HG03558 (cell line): ENCODE measurements around the gene C22orf23.
"Not testable (repeated sequence)": the region's sequence is repeated elsewhere in the genome, so short reads cannot be mapped to it uniquely, and the experiment has no call there.

Experiments used
- ATAC-seq: cut with Tn5 transposase; IDR thresholded peaks from one replicate; pipeline ENCODE4 v1.9.1; 2021; ENCODE audit warnings: moderate number of reproducible peaks; ENCODE audit not compliant: unreplicated experiment; ENCODE audit errors: extremely low read depth

The C22orf23 gene

GRCh38 chr22:37982938-37983859 is 29.8 kb upstream of the C22orf23 start:
- no peak for ATAC-seq

- ATAC-seq, result no peak
These were observed 28.9 kb upstream of the C22orf23 start for GRCh38 chr22:37982151-37982785.

GRCh38 chr22:37981282-37982011 is 28.0 kb upstream of the C22orf23 start:
- no peak for ATAC-seq

GRCh38 chr22:37979782-37980181 is 26.4 kb upstream of the C22orf23 start:
- no peak for ATAC-seq

GRCh38 chr22:37976547-37976946 is 23.1 kb upstream of the C22orf23 start:
- ATAC-seq, result no peak

- ATAC-seq, result not testable (repeated sequence)
These were observed 22.6 kb upstream of the C22orf23 start for GRCh38 chr22:37976022-37976421.

- no peak for ATAC-seq
These were observed 21.8 kb upstream of the C22orf23 start for GRCh38 chr22:37975153-37975552.

GRCh38 chr22:37973271-37974170 is 20.1 kb upstream of the C22orf23 start:
- ATAC-seq, result no peak

GRCh38 chr22:37972527-37972926 is 19.1 kb upstream of the C22orf23 start:
- no peak for ATAC-seq

GRCh38 chr22:37971475-37972434 is 18.4 kb upstream of the C22orf23 start:
- ATAC-seq, result no peak

- ATAC-seq, result no peak
These were observed 17.5 kb upstream of the C22orf23 start for GRCh38 chr22:37970864-37971263.

GRCh38 chr22:37968452-37969251 is 15.3 kb upstream of the C22orf23 start:
- ATAC-seq, result no peak

- no peak for ATAC-seq
These were observed 14.4 kb upstream of the C22orf23 start for GRCh38 chr22:37967637-37968451.

GRCh38 chr22:37967147-37967546 is 13.7 kb upstream of the C22orf23 start:
- no peak for ATAC-seq

- no peak for ATAC-seq
These were observed 12.7 kb upstream of the C22orf23 start for GRCh38 chr22:37965940-37966664.

GRCh38 chr22:37961062-37961461 is 7.7 kb upstream of the C22orf23 start:
- ATAC-seq, result no peak
